K562 (cell line): Measurements from ENCODE around the gene GTF2A1. TPM values are rescaled to one million over a fixed set of nuclear protein-coding genes. Genes with fewer than 3 reads are reported as not detected.

Experiments used
- ATAC-seq: fragments of 200-7000 bp; cut with Tn5 transposase; 3 replicates; pipeline ENCODE4 v1.9.1; 2020; ENCODE audit warnings: moderate library complexity
- BruUV-seq: library from RNA; stranded (reverse); fragments of 400-500 nt; replicated peaks from 2 replicates; lab custom pipeline; 2021; lab: Mats Ljungman, UMichigan
- CTCF ChIA-PET: fragments of 300-600 bp; formaldehyde crosslinking; extraction: SDS; loops from one replicate; lab custom pipeline; 2021; ENCODE audit warnings: low intra/inter-chr PET ratio; lab: Yijun Ruan, JAX
- POLR2A ChIA-PET: fragments of 300-600, 350-650 bp; sonication (Branson Sonifier 250); formaldehyde crosslinking; extraction: SDS; loops from one replicate; lab custom pipeline; 2021; ENCODE audit warnings: antibody characterized with exemption, inconsistent platforms; lab: Yijun Ruan, JAX
- DNase-seq, 4 experiments: peaks; one replicate each; pipeline versions ENCODE4 v3.0.0 to v3.0.0-alpha.2; 2011 to 2018; ENCODE audit warnings: low spot score in 3 of 4, mixed read lengths in 3 of 4; ENCODE audit errors: extremely low read depth in 1 of 4
- FAIRE-seq: peaks from 2 replicates; lab custom pipeline; 2011; peaks lifted over from hg19 to GRCh38; lab: Jason Lieb, UNC
- H2AFZ ChIP-seq: 2 replicates; pipeline ENCODE4 v1.6.0; 2011; ENCODE audit warnings: low read depth, low read length, control low read depth, inconsistent platforms
- H3K27ac ChIP-seq: fragments of 200-600 bp; 3 replicates; pipeline ENCODE4 v1.8.0; 2011; ENCODE audit warnings: low read depth, mild to moderate bottlenecking, control low read depth, inconsistent platforms, low read length, moderate library complexity, mixed read lengths; ENCODE audit errors: extremely low read depth
- H3K27me3 ChIP-seq, 2 experiments: fragments of 300-600 bp in 1 of 2; 2 replicates in 1 of 2; 3 replicates in 1 of 2; pipeline versions ENCODE4 v1.6.0 to v1.8.0; 2011; ENCODE audit warnings: inconsistent platforms in 2 of 2, low read length in 2 of 2, mild to moderate bottlenecking in 1 of 2, mixed read lengths in 1 of 2, moderate library complexity in 1 of 2; ENCODE audit not compliant: control insufficient read depth in 2 of 2, insufficient read depth in 2 of 2
- H3K36me3 ChIP-seq: fragments of 300-600 bp; 3 replicates; pipeline ENCODE4 v1.8.0; 2011; ENCODE audit warnings: mild to moderate bottlenecking, low read length, inconsistent platforms; ENCODE audit not compliant: control insufficient read depth, insufficient read depth
- H3K4me1 ChIP-seq, 2 experiments: fragments of 200-600 bp in 1 of 2; replicated peaks in 1 of 2; 2 replicates in 1 of 2; 3 replicates in 1 of 2; pipeline versions ENCODE4 v1.5.1 to v1.8.0; 2011; ENCODE audit warnings: inconsistent platforms in 2 of 2, low read length in 2 of 2, mild to moderate bottlenecking in 1 of 2, mixed read lengths in 1 of 2, moderate library complexity in 1 of 2; ENCODE audit not compliant: control insufficient read depth in 2 of 2, insufficient read depth in 2 of 2
- H3K4me2 ChIP-seq: 2 replicates; pipeline ENCODE4 v1.6.1; 2011; ENCODE audit warnings: low read length, control low read depth, inconsistent platforms, mixed read lengths; ENCODE audit not compliant: insufficient read depth
- H3K4me3 ChIP-seq: fragments of 200-600 bp; sonication (generic), shearing (Covaris generic); 2 replicates; pipeline ENCODE4 v1.5.1; 2016; ENCODE audit warnings: control low read depth, inconsistent platforms
- H3K79me2 ChIP-seq: fragments of 200-600 bp; 3 replicates; pipeline ENCODE4 v1.8.0; 2011; ENCODE audit warnings: low read length, inconsistent platforms; ENCODE audit not compliant: control insufficient read depth, insufficient read depth
- H3K9ac ChIP-seq, 2 experiments: 2 replicates each; pipeline versions ENCODE4 v1.6.0 to v1.6.1; 2011; ENCODE audit warnings: low read depth in 2 of 2, low read length in 2 of 2, control low read depth in 1 of 2, inconsistent platforms in 1 of 2, mild to moderate bottlenecking in 1 of 2, mixed read lengths in 1 of 2; ENCODE audit not compliant: insufficient read depth in 1 of 2
- H3K9me1 ChIP-seq: one replicate; pipeline ENCODE4 v1.6.0; 2011; ENCODE audit warnings: inconsistent platforms, mild to moderate bottlenecking, low read length, moderate library complexity; ENCODE audit not compliant: control insufficient read depth, insufficient read depth
- H3K9me3 ChIP-seq: replicated peaks from 2 replicates; pipeline ENCODE4 v1.5.1; 2011; ENCODE audit warnings: low read depth, low read length, inconsistent platforms; ENCODE audit not compliant: control insufficient read depth, insufficient read depth
- H4K20me1 ChIP-seq: replicated peaks from 2 replicates; pipeline ENCODE4 v1.6.1; 2011; ENCODE audit warnings: low read length, inconsistent platforms, mixed read lengths; ENCODE audit not compliant: control insufficient read depth, insufficient read depth
- CHD1 ChIP-seq: fragments of 200-600 bp; sonication (generic); IDR thresholded peaks from one replicate; pipeline ENCODE4 v1.6.1; 2012; ENCODE audit warnings: mild to moderate bottlenecking, moderate library complexity, low read length, inconsistent platforms
- HDAC1 ChIP-seq, 2 experiments: fragments of 450-650 bp; IDR thresholded peaks; 2 replicates each; pipeline ENCODE4 v1.6.1; 2016 to 2017; ENCODE audit warnings: inconsistent platforms in 1 of 2, mild to moderate bottlenecking in 1 of 2, moderate library complexity in 1 of 2
- SMC3 ChIP-seq: conservative IDR thresholded peaks from 2 replicates; pipeline ENCODE4 v1.6.1; 2011; ENCODE audit warnings: low read depth, low read length, improper control_type of control experiment; ENCODE audit not compliant: insufficient read depth
- TAF9B ChIP-seq: fragments of 450-650 bp; IDR thresholded peaks from 2 replicates; pipeline ENCODE4 v1.6.1; 2018; ENCODE audit warnings: mild to moderate bottlenecking; ENCODE audit not compliant: partially characterized antibody
- TBP ChIP-seq: optimal IDR thresholded peaks from 2 replicates; pipeline ENCODE3; 2011; ENCODE audit warnings: low read depth, low read length, improper control_type of control experiment
- ZNF239 ChIP-seq: fragments of 250-450 bp; sonication (Bioruptor Pico); IDR thresholded peaks from 2 replicates; pipeline ENCODE4 v1.4.0; 2020; ENCODE audit warnings: mild to moderate bottlenecking
- ZNF699 ChIP-seq: fragments of 250-450 bp; sonication (Bioruptor Pico); IDR thresholded peaks from 2 replicates; pipeline ENCODE4 v1.8.0; 2021; ENCODE audit warnings: mild to moderate bottlenecking, moderate library complexity; ENCODE audit not compliant: insufficient replicate concordance
- WGBS: fragments of 100-300 bp; shearing (Covaris generic); methylation state at CpG from one replicate; pipeline ENCODE4 v1.1.6; 2016; ENCODE audit warnings: low coverage, mixed read lengths; ENCODE audit not compliant: insufficient coverage; ENCODE audit errors: missing lambda C conversion rate; 5-methylcytosine and 5-hydroxymethylcytosine counted together
- in situ Hi-C: fragments of 300-500 bp; cut with MboI; formaldehyde crosslinking; loops from 4 replicates; pipeline ENCODE4 v1.15.0; 2018; ENCODE audit warnings: inconsistent platforms, mixed read lengths
- intact Hi-C: fragments of 100-400 bp; cut with micrococcal nuclease; formaldehyde crosslinking; loops from 2 replicates; pipeline ENCODE4 v1.14.2; 2022
- polyA plus RNA-seq, 8 experiments: library from polyadenylated mRNA; depleted of rRNA in 4 of 8; stranded (reverse) in 5 of 8; unstranded in 3 of 8; fragments of >200 nt; fragmentation: Nextera tagmentation in 2 of 8; fragmentation: Illumina TruSeq in 1 of 8; extraction: Ambion mirVana in 2 of 8; extraction: Trizol in 1 of 8; gene quantifications; 2 replicates each; pipeline versions ENCODE4 v1.2.1 to v1.2.3, GENCODE V29; 2011 to 2014; ENCODE audit warnings: inconsistent platforms in 1 of 8, missing spikeins in 1 of 8
- total RNA-seq, 7 experiments: library from RNA; depleted of rRNA in 6 of 7; stranded (reverse); fragments of >200 nt in 6 of 7; fragmentation: Illumina TruSeq in 2 of 7; extraction: Trizol in 2 of 7; gene quantifications; 2 replicates each; pipeline versions ENCODE4 v1.2.1 to v1.2.3, GENCODE V29; 2011 to 2021; ENCODE audit warnings: low replicate concordance in 1 of 7
- TF ChIP-seq, protein P1 (sequence below): fragments of 250-450 bp; sonication (Bioruptor Pico); IDR thresholded peaks from 2 replicates; pipeline ENCODE4 v1.4.0; 2020; ENCODE audit warnings: mild to moderate bottlenecking, moderate library complexity
- TF ChIP-seq, protein P2 (sequence below): sonication (generic); formaldehyde crosslinking; IDR thresholded peaks from 2 replicates; pipeline ENCODE4 v1.8.1; 2023; ENCODE audit warnings: missing genetic modification reagents, mild to moderate bottlenecking, borderline replicate concordance

The GTF2A1 gene
- total and polyA plus RNA-seq, 9 of the 15 experiments (the other 6 are each of a cell fraction or from before 2014, with no cell fraction given): 3.4 to 22.8 (median 14.7) TPM

DNA sequence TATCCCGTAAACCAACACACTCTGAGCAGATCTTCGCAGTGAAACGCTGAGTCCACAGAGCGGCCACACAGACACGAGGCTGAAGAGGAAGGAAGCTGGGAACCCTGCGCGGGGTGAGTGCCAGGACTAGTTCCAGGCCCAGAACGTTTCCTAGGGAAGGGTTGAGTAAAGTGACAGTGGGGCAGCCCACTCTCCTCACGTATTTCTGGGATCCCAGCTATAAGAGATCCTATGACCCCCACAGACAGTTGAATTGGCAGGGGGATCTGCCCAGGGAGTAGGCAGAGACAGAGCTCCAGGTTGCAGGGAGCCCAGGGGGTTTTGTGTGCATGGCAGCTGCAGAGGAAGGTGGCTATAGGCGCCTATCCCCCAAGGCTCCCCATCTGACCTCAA is 51.1 kb downstream of the GTF2A1 start:
- in situ Hi-C loops: no loop called here

More for the DNA sequence above, 51.1 kb downstream of the GTF2A1 start:
- Histone ChIP-seq H3K4me1 (peaks cover 2 to 8% of the 10 kb centered on the region in 2 experiments; a peak in 4 of 5 replicates), H2AFZ (peak overlapping the region; percentile 100), H3K36me3 (no peaks in the 10 kb centered on the region), H3K4me2 (peak overlapping the region; percentile 84), H3K27ac (peak overlapping the region; percentile 95; the same call in 2 of the 3 replicates), H3K27me3 (no peaks in the 10 kb centered on the region), H3K79me2 (no peaks in the 10 kb centered on the region), H3K4me3 (peak overlapping the region; percentile 44), H3K9me3 (no peaks in the 10 kb centered on the region), H4K20me1 (no peaks in the 10 kb centered on the region), H3K9ac (peak overlapping the region; percentile 76 to 87; a peak in 3 of 4 replicates), H3K9me1 (no peaks in the 10 kb centered on the region)
- TF ChIP-seq ZNF239 (no peak), SMC3 (no peak), ZNF699 (CRISPR knock-in tag) (no peak), HDAC1 (IDR thresholded peaks at IDR 0.05) (no peak), TAF9B (no peak), TBP (no peak), CHD1 (no peak)
- TF ChIP-seq, protein P1, sequence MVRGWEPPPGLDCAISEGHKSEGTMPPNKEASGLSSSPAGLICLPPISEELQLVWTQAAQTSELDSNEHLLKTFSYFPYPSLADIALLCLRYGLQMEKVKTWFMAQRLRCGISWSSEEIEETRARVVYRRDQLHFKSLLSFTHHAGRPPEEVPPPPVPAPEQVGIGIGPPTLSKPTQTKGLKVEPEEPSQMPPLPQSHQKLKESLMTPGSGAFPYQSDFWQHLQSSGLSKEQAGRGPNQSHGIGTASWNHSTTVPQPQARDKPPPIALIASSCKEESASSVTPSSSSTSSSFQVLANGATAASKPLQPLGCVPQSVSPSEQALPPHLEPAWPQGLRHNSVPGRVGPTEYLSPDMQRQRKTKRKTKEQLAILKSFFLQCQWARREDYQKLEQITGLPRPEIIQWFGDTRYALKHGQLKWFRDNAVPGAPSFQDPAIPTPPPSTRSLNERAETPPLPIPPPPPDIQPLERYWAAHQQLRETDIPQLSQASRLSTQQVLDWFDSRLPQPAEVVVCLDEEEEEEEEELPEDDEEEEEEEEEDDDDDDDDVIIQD: no peak
- TF ChIP-seq, protein P2, sequence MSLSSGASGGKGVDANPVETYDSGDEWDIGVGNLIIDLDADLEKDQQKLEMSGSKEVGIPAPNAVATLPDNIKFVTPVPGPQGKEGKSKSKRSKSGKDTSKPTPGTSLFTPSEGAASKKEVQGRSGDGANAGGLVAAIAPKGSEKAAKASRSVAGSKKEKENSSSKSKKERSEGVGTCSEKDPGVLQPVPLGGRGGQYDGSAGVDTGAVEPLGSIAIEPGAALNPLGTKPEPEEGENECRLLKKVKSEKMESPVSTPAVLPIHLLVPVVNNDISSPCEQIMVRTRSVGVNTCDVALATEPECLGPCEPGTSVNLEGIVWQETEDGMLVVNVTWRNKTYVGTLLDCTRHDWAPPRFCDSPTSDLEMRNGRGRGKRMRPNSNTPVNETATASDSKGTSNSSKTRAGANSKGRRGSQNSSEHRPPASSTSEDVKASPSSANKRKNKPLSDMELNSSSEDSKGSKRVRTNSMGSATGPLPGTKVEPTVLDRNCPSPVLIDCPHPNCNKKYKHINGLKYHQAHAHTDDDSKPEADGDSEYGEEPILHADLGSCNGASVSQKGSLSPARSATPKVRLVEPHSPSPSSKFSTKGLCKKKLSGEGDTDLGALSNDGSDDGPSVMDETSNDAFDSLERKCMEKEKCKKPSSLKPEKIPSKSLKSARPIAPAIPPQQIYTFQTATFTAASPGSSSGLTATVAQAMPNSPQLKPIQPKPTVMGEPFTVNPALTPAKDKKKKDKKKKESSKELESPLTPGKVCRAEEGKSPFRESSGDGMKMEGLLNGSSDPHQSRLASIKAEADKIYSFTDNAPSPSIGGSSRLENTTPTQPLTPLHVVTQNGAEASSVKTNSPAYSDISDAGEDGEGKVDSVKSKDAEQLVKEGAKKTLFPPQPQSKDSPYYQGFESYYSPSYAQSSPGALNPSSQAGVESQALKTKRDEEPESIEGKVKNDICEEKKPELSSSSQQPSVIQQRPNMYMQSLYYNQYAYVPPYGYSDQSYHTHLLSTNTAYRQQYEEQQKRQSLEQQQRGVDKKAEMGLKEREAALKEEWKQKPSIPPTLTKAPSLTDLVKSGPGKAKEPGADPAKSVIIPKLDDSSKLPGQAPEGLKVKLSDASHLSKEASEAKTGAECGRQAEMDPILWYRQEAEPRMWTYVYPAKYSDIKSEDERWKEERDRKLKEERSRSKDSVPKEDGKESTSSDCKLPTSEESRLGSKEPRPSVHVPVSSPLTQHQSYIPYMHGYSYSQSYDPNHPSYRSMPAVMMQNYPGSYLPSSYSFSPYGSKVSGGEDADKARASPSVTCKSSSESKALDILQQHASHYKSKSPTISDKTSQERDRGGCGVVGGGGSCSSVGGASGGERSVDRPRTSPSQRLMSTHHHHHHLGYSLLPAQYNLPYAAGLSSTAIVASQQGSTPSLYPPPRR (CRISPR knock-in tag): no peak
- no peak for DNase-seq
- no TSS peak for BruUV-seq
- WGBS: 71% methylated on average over 2 of the region's 10 CpGs
- POLR2A ChIA-PET: interaction anchor here (0.7 to 1.2 kb wide), 6 partner anchors 10 to 284 kb away, joined by 3 to 5 read pairs (median 3); partner anchors contain the start of gene GTF2A1
- ATAC-seq: peak; percentile 4
- FAIRE-seq: no peak
- CTCF ChIA-PET: interaction anchor here (1.4 kb wide), 1 partner anchor 215 kb away, joined by 5 read pairs; the partner anchor contains the start of gene TSHR
- intact Hi-C loops: loop anchor here (2.0 kb wide), 1 partner anchor 295 kb away; no protein-coding TSS in a partner anchor
